GM19467 (cell line): Measurements from ENCODE around the gene ST3GAL3.

Source experiments
- ATAC-seq: cut with Tn5 transposase; IDR thresholded peaks from one replicate; pipeline ENCODE4 v1.9.1; 2021; ENCODE audit warnings: mild to moderate bottlenecking, moderate library complexity; ENCODE audit not compliant: unreplicated experiment

Gene ST3GAL3

GRCh38 chr1:43707190-43708001 lies at the start of gene ST3GAL3:
TSS of gene ST3GAL3 (plus strand) at chr1:43707536. CDS start at chr1:43736263, 28,727 bp downstream.
- ATAC-seq = peak; percentile 96

- no peak for ATAC-seq
Observed at GRCh38 chr1:43659212-43660166, 47.8 kb upstream of the ST3GAL3 start.

GRCh38 chr1:43660355-43660754 lies 47.0 kb upstream of the ST3GAL3 start:
- no peak for ATAC-seq

- ATAC-seq = no peak
Observed at GRCh38 chr1:43664369-43664768, 43.0 kb upstream of the ST3GAL3 start.

GRCh38 chr1:43666608-43667007 lies 40.7 kb upstream of the ST3GAL3 start:
- no peak for ATAC-seq

GRCh38 chr1:43668956-43669355 lies 38.4 kb upstream of the ST3GAL3 start:
- ATAC-seq = no peak

GRCh38 chr1:43669878-43670277 lies 37.5 kb upstream of the ST3GAL3 start:
- ATAC-seq = no peak

GRCh38 chr1:43671193-43671592 lies 36.1 kb upstream of the ST3GAL3 start:
- no peak for ATAC-seq

GRCh38 chr1:43671626-43672330 lies 35.6 kb upstream of the ST3GAL3 start:
- ATAC-seq = no peak

GRCh38 chr1:43673261-43673660 lies 34.1 kb upstream of the ST3GAL3 start:
- no peak for ATAC-seq

- ATAC-seq = no peak
Observed at GRCh38 chr1:43678940-43679339, 28.4 kb upstream of the ST3GAL3 start.

- no peak for ATAC-seq
Observed at GRCh38 chr1:43683560-43683959, 23.8 kb upstream of the ST3GAL3 start.

- ATAC-seq = no peak
Observed at GRCh38 chr1:43686801-43687200, 20.5 kb upstream of the ST3GAL3 start.

- ATAC-seq = no peak
Observed at GRCh38 chr1:43687301-43688108, 19.8 kb upstream of the ST3GAL3 start.

GRCh38 chr1:43688109-43688387 lies 19.3 kb upstream of the ST3GAL3 start:
- ATAC-seq = no peak

- ATAC-seq = no peak
Observed at GRCh38 chr1:43688594-43689000, 18.7 kb upstream of the ST3GAL3 start.

GRCh38 chr1:43689289-43689688 lies 18.0 kb upstream of the ST3GAL3 start:
- no peak for ATAC-seq

GRCh38 chr1:43691871-43692815 lies 15.2 kb upstream of the ST3GAL3 start:
- ATAC-seq = no peak

- ATAC-seq = no peak
Observed at GRCh38 chr1:43693371-43693770, 14.0 kb upstream of the ST3GAL3 start.
